IPS-NIHi7 (cell line): ENCODE measurements around the gene ANP32D.
"Not testable (repeated sequence)": the region's sequence is repeated elsewhere in the genome, so short reads cannot be mapped to it uniquely, and the experiment has no call there.

ENCODE experiments used
- DNase-seq: peaks from one replicate; pipeline ENCODE4 v3.0.0; 2012; ENCODE audit warnings: mixed read lengths; ENCODE audit errors: extremely low spot score

The ANP32D gene

GRCh38 chr12:48506836-48507235 lies 34.5 kb downstream of the ANP32D start:
- not testable (repeated sequence) for DNase-seq

GRCh38 chr12:48508987-48509386 lies 36.6 kb downstream of the ANP32D start:
- no peak for DNase-seq

- DNase-seq, result no peak
Observed at GRCh38 chr12:48510111-48510510, 37.8 kb downstream of the ANP32D start.

GRCh38 chr12:48512855-48513254 lies 40.5 kb downstream of the ANP32D start:
- no peak for DNase-seq

GRCh38 chr12:48514728-48515127 lies 42.4 kb downstream of the ANP32D start:
- no peak for DNase-seq

GRCh38 chr12:48520381-48520780 lies 48.0 kb downstream of the ANP32D start:
- not testable (repeated sequence) for DNase-seq
